ENCODE results near the gene ST7. TPM values are rescaled to one million over a fixed set of nuclear protein-coding genes. Genes with fewer than 3 reads are reported as not detected.

Gene ST7
- total RNA-seq, 1 donor from 2014 or later = 12.9 TPM

DNA sequence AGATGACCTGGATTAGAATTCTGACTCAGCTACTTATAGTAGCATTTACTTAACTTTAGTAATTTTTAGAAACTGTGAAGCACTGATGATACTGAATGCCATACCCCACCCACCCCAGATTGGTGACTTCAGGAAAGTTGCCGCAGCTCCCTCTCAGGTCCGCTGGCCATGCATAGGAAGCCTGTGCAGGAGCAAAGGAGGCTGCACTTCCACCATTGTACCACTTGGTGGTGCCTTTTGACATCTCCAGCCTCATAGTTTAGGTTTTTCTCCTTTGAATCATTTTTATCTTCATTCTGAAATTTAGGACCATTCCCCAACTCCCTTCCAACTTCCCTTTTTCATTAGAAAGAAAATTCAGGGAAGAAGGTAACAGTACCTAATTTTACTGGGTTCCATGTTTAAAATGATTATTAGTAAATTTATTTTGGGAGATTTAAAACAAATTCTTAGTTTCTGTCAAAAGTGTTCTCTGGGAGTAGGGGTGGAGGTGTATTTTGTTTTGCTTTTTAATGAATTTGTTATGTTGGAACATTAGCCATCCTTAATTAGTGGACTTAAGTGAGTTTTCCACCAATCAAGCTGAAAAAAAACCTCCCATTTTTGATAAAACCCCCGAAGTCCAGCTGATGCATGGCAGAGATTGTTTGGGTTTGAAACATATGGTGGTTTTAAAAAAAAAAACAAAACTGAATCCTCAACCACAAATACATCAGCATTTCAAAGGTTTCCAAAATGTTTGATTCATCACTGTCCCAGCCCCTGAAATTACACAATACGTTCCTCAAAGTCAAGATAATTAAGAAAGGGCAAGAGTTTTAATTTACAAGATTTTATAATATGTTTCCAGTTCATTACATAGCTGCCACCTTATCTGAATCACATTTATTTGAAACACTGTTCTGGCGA, 259.9 kb downstream of the ST7 start:
- H3K4me3 ChIP-seq (ENCODE audit: low read depth, low read length) = no peak overlapping the region
- H3K36me3 ChIP-seq (ENCODE audit: control insufficient read depth, insufficient read depth, low read length) = no peaks in the 10 kb centered on the region
- DNase-seq (ENCODE audit: low read depth) (peak; percentile 64), FAIRE-seq (no peak)
- TF ChIP-seq, protein P1, sequence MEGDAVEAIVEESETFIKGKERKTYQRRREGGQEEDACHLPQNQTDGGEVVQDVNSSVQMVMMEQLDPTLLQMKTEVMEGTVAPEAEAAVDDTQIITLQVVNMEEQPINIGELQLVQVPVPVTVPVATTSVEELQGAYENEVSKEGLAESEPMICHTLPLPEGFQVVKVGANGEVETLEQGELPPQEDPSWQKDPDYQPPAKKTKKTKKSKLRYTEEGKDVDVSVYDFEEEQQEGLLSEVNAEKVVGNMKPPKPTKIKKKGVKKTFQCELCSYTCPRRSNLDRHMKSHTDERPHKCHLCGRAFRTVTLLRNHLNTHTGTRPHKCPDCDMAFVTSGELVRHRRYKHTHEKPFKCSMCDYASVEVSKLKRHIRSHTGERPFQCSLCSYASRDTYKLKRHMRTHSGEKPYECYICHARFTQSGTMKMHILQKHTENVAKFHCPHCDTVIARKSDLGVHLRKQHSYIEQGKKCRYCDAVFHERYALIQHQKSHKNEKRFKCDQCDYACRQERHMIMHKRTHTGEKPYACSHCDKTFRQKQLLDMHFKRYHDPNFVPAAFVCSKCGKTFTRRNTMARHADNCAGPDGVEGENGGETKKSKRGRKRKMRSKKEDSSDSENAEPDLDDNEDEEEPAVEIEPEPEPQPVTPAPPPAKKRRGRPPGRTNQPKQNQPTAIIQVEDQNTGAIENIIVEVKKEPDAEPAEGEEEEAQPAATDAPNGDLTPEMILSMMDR (IDR thresholded peaks at IDR 0.05; ENCODE audit: insufficient read depth, low read length, severe bottlenecking) = peak; percentile 87
- no peaks in the 10 kb centered on the region for H3K27me3 ChIP-seq (ENCODE audit: control insufficient read depth, insufficient read depth, low read length)

DNA sequence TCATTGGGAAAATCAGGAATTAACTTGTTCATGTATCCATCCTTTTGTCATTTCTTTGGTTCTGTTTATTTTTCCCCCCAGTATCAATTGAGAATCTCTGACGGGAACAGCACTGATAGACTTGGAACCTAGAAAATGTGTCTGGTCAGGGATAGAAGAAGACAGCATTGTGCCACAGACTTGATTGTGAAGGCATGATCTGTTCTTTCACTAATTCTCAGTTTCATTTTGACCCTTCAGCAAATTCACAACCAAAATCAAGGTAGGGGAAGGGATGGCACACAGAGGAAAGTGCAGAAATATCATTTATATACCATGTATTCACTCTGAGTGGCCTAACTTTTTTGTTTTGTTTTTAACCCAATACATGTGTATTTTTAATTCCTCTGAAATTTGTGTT, 262.7 kb downstream of the ST7 start:
- peaks cover 5% of the 10 kb centered on the region for H3K36me3 ChIP-seq (ENCODE audit: control insufficient read depth, insufficient read depth, low read length)
- FAIRE-seq = no peak
- no peaks in the 10 kb centered on the region for H3K27me3 ChIP-seq (ENCODE audit: control insufficient read depth, insufficient read depth, low read length)
- DNase-seq (ENCODE audit: low read depth) = no peak
- H3K4me3 ChIP-seq (ENCODE audit: low read depth, low read length) = no peak overlapping the region
- TF ChIP-seq, protein P1 (IDR thresholded peaks at IDR 0.05; ENCODE audit: insufficient read depth, low read length, severe bottlenecking) = no peak

DNA sequence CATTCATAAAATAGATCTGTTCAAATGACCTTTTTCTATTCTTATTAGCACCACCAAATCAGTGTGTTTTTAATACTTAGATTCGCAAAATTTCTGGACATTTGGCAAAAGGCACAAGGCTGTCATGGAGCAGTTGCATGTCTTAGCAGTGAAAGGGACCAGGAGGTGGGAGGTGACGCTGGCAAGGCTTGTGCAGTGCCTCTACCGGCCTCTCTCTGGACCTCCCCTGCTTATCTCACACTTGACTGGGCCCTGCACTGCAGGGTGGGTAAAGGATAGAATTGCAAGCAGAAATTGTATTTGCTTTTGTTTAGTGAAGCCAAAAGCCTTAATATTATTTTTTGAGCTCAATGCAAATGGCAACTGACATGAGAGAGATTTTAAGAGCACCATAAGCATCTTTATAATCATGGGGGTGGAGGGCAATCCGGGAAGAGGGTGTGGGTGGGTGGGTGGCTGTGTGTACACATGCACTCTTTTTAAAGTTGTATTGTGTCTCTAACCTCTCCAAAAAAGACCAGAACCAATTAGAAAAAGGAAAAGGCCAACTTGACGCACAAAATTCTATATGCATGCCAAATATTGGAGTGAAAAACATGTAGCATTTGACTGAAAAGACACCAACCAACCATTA, 263.3 kb downstream of the ST7 start:
- no peak overlapping the region for H3K4me3 ChIP-seq (ENCODE audit: low read depth, low read length)
- peaks cover 5% of the 10 kb centered on the region for H3K36me3 ChIP-seq (ENCODE audit: control insufficient read depth, insufficient read depth, low read length)
- DNase-seq (ENCODE audit: low read depth) (no peak), FAIRE-seq (no peak)
- no peaks in the 10 kb centered on the region for H3K27me3 ChIP-seq (ENCODE audit: control insufficient read depth, insufficient read depth, low read length)
- TF ChIP-seq, protein P1 (IDR thresholded peaks at IDR 0.05; ENCODE audit: insufficient read depth, low read length, severe bottlenecking) = no peak

DNA sequence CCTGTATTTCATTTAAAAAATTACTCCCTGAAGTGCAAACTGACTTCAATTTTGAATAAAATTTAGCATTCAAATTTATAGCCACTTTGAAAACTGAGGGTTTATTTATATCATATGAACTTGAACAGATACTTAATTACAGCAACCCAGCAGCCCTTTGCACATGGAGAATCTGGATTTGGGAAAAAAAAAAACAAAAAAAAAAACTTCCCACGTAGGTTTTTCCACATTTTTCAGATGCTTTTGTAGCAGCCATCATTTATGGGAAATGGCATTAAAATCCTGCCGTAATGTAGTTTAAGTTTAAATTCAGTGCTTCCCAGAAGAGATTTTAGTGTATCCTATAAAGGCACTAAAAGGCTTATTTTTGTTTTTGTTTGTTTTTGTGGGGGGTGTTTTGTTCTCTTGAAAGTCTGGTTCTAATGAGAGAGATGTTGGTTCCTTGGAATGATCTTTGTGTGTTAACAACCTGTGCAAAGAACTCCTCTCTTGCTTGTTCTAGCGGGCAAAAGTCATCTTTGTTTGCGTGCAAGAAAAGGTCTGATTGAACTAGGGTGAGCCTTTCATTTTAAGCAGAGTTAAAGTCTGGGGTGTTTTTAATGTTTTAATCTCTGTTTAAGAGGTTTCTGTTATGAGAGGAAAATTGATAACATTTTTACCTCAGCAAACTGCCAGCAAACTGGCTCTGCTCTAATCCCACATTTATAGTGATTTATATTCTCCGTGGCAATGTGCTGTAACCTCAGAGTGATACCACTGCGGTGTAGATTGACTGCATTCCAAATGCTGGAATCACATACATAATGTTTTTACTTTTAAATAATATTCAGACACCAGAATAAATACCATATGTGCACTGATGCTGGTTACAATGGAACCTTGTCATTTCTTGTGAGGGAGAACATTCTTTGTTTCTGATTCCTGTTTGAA, 264.1 kb downstream of the ST7 start:
- DNase-seq (ENCODE audit: low read depth) (no peak), FAIRE-seq (no peak)
- TF ChIP-seq, protein P1 (IDR thresholded peaks at IDR 0.05; ENCODE audit: insufficient read depth, low read length, severe bottlenecking) = no peak
- Histone ChIP-seq H3K4me3 (ENCODE audit: low read depth, low read length) (no peak overlapping the region), H3K36me3 (ENCODE audit: control insufficient read depth, insufficient read depth, low read length) (peaks cover 5% of the 10 kb centered on the region), H3K27me3 (ENCODE audit: control insufficient read depth, insufficient read depth, low read length) (no peaks in the 10 kb centered on the region)

DNA sequence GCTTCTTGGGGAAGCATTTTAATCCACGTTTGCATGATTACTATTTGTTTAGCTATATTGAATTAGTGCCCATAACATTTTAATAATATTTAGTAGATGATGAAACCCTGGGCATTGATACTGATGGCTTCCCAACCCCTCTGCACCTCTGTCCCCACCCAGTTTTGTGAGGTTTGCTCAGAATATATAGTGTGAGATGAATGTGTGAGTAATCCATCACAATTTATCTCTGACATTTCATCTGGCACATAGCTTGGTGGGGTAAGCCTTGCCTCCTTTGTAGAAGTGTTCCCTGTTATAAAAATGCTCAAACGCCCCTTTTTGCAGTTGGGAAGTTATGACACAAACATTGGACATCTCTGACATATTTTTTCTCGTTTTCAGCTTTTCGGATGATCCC, 265.4 kb downstream of the ST7 start:
- TF ChIP-seq, protein P1 (IDR thresholded peaks at IDR 0.05; ENCODE audit: insufficient read depth, low read length, severe bottlenecking) = no peak
- FAIRE-seq (no peak), DNase-seq (ENCODE audit: low read depth) (no peak)
- no peak overlapping the region for H3K4me3 ChIP-seq (ENCODE audit: low read depth, low read length)
- peaks cover 5% of the 10 kb centered on the region for H3K36me3 ChIP-seq (ENCODE audit: control insufficient read depth, insufficient read depth, low read length)
- H3K27me3 ChIP-seq (ENCODE audit: control insufficient read depth, insufficient read depth, low read length) = no peaks in the 10 kb centered on the region

Data from bronchial epithelial cell (primary cell).